GM18870 (cell line): ENCODE data around the gene PHLDB1.
"Not testable (repeated sequence)": the region's sequence is repeated elsewhere in the genome, so short reads cannot be mapped to it uniquely, and the experiment has no call there.

ENCODE experiments used
- ATAC-seq: cut with Tn5 transposase; IDR thresholded peaks from one replicate; pipeline ENCODE4 v1.9.1; 2021; ENCODE audit warnings: moderate library complexity; ENCODE audit not compliant: unreplicated experiment

The PHLDB1 gene

GRCh38 chr11:118658429-118659313 is 51.3 kb downstream of the PHLDB1 start:
- ATAC-seq = no peak

- ATAC-seq = no peak
Observed at GRCh38 chr11:118659314-118659952, 52.0 kb downstream of the PHLDB1 start.

- no peak for ATAC-seq
Observed at GRCh38 chr11:118659953-118660680, 52.7 kb downstream of the PHLDB1 start.

GRCh38 chr11:118660681-118661424 is 53.4 kb downstream of the PHLDB1 start:
- ATAC-seq = no peak

GRCh38 chr11:118661425-118662301 is 54.2 kb downstream of the PHLDB1 start:
- ATAC-seq = no peak

GRCh38 chr11:118662401-118663271 is 55.2 kb downstream of the PHLDB1 start:
- ATAC-seq = no peak

- ATAC-seq = no peak
Observed at GRCh38 chr11:118663381-118663780, 56.0 kb downstream of the PHLDB1 start.

GRCh38 chr11:118663902-118664301 is 56.5 kb downstream of the PHLDB1 start:
- ATAC-seq = no peak

GRCh38 chr11:118666371-118666770 is 59.0 kb downstream of the PHLDB1 start:
- ATAC-seq = no peak

- ATAC-seq = no peak
Observed at GRCh38 chr11:118670063-118670462, 62.6 kb downstream of the PHLDB1 start.

GRCh38 chr11:118671254-118671653 is 63.8 kb downstream of the PHLDB1 start:
- no peak for ATAC-seq

- ATAC-seq = no peak
Observed at GRCh38 chr11:118672846-118673245, 65.4 kb downstream of the PHLDB1 start.

GRCh38 chr11:118673361-118674081 is 66.1 kb downstream of the PHLDB1 start:
- no peak for ATAC-seq

- ATAC-seq = no peak
Observed at GRCh38 chr11:118674082-118674435, 66.6 kb downstream of the PHLDB1 start.

- ATAC-seq = no peak
Observed at GRCh38 chr11:118677977-118678376, 70.6 kb downstream of the PHLDB1 start.

GRCh38 chr11:118678908-118679307 is 71.5 kb downstream of the PHLDB1 start:
- ATAC-seq = not testable (repeated sequence)

GRCh38 chr11:118679483-118679882 is 72.1 kb downstream of the PHLDB1 start, which contains the start of gene TREH:
Gene TREH (minus strand): TSS chr11:118679650. CDS start chr11:118679627, 23 bp downstream.
- no peak for ATAC-seq

GRCh38 chr11:118682372-118682771 is 75.0 kb downstream of the PHLDB1 start:
- no peak for ATAC-seq
